ENCODE results near the gene BCAS2.
A peak's percentile ranks its signal among the peaks of the same experiment; 100 is the strongest.
"Not testable (repeated sequence)": the region's sequence is repeated elsewhere in the genome, so short reads cannot be mapped to it uniquely, and the experiment has no call there.

BCAS2 gene

DNA sequence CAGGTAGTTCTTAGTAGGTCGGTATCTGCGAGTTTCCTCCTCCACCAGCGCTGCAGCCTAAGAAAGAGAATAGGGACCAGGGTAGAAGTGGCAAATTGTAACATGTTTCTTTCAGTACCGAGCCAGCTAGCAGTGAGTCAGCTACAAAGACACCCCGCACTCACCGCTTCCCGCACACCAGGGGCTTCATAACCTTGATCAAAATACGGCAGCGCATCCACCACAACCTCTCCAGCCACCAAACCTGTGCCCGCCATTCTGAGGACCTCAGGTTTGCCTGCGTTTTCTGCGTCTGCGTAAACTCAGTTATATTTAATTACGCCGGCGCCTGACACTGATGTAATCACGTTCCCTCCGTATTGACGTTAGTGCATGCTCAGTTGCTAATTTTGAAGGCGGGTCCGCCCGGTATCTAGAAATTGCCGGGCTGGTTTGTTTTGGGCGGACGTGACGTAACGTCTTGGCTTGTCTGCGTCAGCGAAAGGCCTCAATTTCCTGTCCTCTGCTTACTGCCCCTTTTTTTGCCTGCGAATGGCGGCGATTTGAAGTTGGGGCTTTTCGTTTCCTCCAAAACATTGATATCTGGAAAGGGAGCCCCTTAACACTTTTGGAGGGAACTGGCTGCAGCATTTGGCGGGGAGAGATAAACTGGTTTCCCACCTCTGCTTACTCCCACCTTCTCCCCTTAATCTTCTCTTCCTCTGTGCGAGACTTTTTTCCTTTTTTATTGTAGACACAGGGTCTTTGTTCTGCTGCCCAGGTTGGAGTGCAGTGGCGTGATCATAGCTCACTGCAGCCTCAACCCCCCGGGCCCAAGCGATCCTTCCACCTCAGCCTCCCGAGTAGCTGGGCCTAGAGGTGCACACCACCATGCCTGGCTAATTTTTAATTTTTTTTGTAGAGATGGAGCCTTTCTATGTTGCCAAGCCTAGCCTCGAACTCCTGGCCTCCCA lies at the start of gene BCAS2:
TSS of gene BCAS2 (minus strand) at position 281 of the 953 bp plus-strand sequence. CDS start at position 257, 24 bp downstream.
- peak; percentile 94 for DNase-seq

DNA sequence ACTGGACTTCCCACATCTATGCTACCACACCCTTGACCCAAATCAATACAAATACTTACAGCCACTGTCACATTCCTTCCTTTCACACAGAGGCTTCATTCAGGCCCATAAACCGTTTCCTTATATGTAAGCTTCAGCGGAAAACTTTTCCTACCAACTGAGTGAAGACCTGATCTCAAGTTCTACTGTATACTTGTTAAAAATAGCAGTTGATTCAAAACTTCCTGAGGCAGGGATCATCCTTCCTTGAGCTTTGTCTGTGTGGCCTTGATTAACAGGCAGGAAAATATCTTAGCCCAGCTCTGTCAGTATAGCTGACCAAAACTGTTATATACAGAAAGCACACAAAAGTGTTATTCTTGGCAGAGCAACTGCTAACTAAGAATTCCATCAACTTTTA lies 45.7 kb upstream of the BCAS2 start:
- DNase-seq: no peak

DNA sequence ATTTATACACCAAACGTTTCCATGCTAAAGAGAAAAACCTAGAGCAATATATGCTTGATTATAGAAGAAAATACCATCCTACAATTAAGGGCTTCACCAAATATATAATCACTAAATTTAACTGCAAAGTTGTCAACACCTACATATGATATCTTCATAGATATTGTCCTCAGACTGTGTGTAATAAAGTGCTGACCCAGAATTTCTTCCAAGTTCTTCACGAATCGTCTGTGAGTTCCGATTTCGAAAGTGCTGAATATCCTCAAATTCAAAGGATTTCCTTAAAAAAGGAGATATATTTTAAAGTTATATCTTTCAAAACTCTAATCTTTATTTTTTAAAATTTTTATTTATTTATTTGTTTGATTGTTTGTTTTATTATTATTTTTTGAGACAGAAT lies 41.9 kb upstream of the BCAS2 start:
- DNase-seq: no peak

DNA sequence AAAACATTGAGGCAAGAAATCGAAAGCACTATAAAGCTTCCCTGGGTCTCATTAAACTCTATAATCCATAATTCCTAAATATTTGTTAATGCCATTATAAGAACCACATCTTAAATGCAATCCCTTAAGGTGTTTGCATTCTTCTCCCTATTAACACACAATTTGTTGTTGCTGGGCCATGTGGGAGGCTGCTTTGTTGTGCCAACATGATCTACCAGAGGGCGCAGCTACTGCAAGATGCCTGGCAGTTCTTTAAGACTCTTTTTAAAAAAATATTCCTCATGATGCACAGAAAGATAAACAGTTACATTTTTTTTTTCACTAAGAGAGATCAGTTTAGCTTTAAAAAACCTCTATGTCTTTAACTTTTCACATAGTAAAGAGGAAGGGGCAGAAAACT lies 39.0 kb upstream of the BCAS2 start:
- DNase-seq: no peak

DNA sequence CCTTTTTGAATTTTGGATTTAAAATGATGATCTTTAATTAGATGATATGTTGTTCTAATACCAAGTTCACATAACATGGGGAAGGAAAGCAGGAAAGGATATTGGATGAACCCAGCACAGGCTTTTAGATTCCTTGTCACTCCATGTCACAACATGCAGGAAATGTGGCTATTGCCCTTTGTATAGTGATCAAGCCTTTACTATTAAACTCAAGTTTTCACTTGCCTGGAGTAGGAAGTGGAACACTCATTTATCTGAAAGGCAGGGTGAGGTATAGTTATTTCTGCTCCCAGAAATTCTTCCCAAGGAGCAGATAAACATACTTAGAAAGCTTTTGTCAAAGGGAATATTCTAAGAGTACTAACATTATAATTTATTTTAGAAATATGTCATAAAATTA lies 37.2 kb upstream of the BCAS2 start:
- no peak for DNase-seq

DNA sequence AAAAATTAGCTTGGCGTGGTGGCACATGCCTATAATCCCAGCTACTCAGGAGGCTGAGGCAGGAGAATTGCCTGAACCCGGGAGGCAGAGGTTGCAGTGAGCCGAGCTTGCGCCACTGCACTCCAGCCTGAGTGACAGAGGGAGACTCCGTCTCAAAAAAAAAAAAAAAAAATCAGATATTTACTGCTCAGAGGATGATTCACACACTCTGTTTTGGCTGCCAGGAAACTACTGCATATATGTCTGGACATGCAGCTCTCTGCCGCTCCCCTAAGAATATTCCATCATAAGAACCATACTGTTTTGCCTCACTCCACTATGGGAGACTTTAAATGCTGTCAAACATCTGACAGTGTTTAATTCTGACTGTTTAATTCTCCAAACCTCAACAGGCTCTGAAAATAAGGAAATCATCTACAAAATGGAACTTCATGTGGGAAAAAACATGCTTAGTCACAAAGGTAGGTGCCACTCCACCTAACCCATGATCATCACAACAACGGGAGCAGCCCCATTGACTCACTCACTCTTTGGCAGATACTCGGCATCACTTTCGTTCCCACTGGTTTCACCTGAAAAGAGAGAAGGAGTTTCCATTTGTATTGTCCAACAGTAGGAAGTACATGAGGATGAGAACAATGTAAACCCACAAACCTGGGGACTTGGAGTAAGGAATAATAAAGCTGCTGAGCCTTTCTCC lies 29.3 kb upstream of the BCAS2 start:
- DNase-seq: no peak

DNA sequence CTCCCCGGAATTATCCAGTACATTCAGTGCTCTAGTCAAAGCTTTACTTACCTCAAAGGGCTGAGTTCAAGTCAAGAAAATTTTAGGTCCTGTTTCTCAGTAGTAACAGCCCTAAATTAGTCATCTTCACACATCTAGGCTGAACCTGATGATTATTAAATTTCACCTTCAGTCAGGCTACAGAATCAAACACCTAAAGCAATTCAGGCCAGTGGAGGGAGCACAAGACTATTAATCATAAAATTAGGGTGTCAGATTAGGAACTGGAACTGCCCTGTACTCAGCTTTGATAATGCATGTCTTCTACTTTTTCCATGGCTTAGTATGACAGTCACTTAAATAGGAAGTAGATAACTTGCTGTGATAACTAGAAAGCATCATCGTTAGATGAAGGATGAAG lies 28.4 kb upstream of the BCAS2 start:
- no peak for DNase-seq

DNA sequence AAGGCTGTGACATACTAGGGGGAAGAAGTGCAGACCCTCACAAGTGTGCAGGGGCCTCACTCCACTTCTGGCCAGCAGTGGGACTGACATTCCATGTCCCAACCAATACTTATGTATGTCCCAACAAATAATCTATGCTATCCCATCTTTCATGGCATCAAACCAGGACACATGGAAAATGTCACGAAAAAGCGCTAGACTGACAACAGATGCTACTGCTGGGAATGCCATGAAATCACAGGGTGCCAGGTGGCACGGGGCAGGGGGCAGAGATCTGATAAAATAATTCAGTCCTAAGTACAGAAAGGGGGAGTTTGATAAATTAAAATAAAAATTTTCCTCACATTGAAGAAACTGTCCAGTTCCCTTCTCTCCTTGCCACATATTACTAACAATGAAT lies 27.6 kb upstream of the BCAS2 start:
- DNase-seq: no peak

DNA sequence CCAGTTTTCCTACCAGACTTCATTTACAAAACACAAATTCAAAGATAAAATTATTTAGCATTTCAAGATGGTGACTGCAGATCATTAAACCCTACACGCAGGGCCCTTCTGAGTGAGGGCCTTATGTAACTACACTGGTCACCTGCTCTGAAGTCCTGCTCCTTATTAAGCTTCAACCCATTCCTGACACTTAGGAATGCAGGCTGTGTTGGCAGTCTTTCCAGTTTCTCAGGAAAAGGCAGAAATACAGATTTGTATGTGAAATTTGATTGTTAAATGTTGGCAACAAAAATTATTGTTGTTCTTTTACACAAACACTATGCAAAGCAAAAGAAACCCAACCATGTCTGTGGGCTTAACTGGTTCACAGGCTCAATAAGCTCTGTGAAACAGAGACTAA lies 25.8 kb upstream of the BCAS2 start:
- no peak for DNase-seq

DNA sequence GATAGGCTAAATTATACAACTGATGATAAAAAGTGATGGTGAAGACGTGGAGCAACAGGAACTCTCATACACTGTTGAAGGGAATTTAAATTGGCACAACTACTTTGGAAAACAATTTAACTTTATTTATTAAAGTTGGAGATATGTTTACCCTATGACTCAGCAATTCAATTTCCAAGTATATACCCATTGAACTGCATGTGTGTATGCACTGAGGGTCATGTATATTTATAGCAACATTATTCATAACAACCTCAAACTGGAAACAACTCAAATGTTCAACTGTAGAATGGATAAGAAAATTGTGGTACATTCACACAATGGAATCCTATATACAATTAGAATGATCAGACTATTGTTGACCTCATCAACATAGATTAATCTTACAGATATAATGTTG lies 16.5 kb upstream of the BCAS2 start:
- no peak for DNase-seq

DNA sequence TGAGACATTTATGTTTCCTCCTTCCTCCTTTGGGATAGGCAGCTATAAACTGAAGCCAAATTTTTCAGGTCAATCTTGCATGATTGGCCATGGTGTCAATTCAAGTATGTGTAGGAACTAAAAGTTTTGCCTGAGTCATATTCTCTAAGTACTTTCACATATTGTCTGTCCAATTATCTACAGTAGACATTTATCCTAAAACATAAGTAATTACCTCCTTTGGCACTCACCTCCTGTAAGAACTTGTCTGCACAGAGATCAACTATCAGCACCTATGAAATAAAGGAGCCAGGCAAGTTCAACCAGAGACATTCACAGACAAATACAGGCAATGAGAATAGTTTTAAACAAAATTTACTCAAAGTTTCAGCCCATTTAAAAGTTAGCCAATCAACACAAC lies 14.2 kb upstream of the BCAS2 start:
- DNase-seq: no peak

DNA sequence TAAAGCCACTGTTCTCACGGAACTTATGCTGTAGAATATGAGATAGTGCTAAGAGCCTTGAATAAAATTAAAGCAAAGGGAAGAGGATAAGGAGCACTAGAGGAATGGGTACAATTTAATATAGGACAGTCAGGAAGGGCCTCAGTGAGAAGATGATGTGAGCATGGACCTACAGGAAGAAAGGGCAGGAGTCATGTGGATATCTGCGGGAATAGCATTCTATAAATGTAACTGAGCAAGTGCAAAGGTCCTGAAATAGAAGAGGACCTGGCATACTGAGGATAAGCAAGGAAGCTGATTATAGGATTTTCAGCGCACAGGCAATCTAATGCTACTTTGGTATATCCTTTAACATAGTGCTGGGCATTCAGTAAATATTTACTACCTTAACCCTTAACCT lies 12.6 kb upstream of the BCAS2 start:
- DNase-seq: no peak

DNA sequence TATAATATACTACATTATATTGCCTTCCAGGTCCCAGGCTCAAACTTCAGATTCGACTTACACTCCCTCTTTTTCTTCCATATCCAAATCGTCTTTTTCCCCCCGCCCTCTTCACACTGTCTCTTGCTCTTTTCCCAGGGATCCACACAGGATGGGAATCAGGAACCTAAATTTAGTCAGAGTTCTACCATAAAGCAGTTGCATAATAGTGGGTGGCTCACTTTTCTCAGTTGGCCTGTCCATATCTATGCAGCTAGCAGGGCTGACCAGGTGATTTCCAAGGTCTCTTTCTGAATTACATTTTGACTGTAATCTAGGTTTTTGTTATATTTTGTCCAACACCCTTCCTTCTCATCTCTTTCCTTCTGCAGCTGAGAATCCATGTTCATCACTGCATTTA lies 7.7 kb upstream of the BCAS2 start:
- no peak for DNase-seq

DNA sequence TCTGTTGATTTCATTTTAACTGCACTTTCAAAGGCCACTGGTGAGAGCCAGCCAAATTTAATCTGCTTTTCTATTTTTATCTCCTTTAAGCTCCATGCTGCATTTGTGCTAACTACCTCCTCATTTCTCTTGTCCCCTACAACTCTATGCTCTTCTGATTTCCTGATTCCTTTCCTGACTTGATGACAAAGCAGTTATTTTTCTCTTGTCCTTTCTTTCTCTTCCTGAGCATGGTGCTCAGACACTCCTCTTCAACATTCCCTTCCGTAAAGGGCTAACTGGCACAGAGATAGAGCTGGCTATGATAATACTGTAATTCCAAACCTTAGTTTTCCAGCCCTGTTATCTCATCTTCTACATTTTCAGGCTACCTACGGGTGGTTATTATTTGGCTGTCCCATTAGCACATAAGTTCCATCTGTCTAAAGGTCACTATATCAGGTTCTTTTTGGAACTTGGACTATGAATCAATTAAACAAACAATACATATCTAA lies 6.8 kb upstream of the BCAS2 start:
- no peak for DNase-seq

DNA sequence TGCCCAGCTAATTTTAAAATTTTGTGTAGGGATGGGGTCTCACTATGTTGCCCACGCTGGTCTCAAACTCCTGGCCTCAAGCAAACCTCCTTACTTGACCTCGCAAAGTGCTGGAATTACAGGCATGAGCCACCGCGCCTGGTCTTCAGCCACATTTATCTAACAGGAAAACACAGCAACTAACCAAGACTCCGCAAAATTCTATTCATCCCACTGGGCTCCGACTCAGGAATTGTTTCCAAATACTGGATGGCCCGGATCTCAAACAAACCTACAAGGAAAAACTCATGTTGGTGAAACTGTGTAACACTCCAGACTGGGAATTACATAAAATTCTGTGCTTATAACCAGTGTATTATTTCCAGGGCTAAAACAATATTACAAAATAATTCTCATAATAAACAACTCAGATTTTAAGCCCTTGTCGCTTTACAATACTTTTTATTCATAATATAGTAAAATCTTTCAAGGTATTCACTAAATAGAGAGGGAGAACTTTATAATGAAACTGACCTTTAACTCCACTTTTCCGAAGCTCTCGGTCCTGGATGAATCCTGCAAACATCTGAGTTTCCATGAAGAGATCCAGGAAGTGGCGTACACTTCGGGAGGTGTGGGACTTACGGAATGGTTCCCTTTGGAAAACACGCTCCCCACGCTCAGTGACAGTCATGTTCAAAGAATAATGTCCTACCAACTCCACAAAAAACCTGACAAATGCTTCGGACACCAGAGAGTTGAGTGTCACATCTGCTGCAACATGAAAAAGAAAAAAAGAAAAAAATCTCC lies 6.0 kb upstream of the BCAS2 start:
- no peak for DNase-seq

DNA sequence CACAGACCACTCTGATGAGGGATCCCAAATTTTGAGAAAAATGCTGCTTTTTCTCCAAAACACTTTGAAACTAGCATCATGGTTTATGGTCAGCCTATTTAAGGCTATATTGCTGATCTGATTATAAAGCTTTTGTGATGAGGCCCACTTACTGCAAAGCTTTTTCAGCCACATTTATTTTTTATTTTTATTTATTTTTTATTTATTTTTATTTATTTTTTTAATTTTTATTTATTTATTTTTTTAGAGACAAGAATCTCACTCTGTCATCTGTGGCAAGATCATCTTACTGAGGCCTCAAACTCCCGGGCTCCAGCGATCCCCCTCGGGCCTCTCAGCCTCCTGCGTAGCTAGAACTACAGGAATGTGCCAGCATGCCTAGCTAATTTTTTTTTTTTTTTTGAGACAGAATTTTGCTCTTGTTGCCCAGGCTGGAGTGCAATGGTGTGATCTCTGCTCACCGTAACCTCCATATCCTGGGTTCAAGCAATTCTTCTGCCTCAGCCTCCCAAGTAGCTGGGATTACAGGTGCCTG lies 5.2 kb upstream of the BCAS2 start:
- DNase-seq: no peak

DNA sequence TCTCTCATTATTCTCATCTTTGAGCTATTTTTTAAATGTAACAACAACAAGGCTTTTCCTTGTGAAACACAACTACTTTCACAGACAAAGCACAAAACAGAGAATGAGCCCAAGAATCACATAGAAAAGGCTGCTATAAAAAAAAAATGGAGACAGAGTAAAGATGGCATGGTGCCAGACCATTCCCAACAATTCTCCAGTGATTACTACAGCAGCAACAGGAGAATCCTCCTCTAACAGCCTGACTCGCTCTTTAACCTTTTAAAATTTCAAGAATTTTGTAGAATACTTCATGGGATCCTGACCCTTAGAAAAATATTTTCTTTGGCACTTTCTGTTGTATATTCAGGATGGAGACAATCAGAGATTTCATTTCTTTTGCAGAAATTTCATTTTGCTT lies 3.8 kb upstream of the BCAS2 start:
- DNase-seq: no peak

DNA sequence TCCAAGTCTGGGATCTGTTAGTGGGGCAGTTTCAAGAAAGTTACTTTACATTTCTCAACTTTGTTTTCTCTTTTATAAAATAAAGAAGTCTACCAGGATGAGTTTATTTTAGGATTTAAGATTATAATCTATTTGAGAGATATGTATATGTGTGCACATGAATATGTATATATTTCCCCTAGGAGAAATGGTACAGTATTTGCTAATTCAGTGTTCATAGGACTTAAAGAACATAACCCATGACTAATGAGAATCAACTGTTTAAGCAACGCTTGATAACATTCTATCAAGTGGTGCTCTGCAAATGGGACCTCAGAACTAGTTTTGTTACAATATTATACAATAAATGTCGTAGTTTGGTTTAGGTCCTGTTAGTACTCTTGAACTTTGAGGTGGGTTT lies 7.0 kb downstream of the BCAS2 start:
- DNase-seq: no peak

DNA sequence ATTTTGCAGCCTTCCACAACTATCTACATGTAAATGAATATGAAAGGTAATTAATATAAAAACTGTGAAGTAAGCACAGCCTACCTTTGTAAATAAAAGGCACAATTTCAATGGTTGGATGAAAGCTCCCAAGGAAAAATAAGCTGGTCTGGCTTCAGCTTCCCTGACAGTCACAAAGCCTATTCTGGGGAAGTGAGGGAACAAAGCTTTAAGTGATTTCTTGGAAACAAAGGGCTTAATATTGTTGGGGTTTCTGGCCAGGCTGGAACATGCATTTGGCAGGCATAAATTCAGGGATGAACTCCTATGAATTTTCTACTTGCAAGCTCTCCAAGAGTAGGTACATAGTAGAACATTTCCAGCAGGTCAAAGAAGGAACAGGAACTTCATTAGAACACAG lies 17.3 kb downstream of the BCAS2 start:
- no peak for DNase-seq

DNA sequence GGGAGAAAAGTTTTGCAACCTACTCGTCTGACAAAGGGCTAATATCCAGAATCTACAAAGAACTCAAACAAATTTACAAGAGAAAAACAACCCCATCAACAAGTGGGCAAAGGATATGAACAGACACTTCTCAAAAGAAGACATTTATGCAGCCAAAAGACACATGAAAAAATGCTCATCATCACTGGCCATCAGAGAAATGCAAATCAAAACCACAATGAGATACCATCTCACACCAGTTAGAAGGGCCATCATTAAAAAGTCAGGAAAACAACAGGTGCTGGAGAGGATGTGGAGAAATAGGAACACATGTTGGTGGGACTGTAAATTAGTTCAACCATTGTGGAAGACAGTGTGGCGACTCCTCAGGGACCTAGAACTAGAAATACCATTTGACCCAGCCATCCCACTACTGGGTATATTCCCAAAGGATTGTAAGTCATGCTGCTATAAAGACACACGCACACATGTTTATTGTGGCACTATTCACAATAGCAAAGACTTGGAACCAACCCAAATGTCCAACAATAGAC lies 18.4 kb downstream of the BCAS2 start:
- not testable (repeated sequence) for DNase-seq

DNA sequence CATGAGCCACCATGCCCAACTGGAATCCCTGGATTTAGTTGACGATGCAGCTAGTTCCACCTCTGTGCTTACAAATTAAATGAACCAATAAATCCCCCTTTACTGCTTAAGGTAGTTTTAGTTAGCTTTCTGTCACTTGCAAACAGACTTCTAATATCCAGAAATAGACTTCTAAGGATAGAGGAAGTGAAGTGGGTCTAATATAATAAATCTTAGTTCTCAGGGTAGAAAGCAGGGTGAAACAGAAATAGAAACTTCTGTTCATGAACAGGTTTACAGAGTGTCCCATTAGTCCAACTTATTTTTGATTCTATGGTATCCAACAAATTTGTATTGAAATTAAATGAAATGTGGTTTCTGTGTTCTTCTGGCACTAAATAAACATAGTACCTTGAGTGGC lies 20.1 kb downstream of the BCAS2 start:
- no peak for DNase-seq

DNA sequence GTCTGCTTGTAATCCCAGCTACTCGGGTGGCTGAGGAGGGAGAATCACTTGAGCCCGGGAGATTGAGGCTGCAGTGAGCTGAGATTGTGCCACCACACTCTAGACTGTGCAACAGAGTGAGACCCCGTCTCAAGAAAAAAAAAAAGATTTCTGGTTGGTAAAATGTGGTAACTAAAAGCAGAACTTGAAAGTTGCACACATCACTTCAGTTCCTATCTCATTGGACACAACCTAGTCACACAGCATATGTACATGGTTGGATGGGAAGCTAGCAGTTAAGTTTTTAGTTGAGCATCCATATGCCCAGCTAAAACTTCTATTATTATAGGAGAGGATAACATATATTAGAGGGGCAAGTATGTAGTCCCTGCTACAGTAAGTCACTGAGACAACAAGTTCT lies 22.1 kb downstream of the BCAS2 start:
- DNase-seq: no peak

DNA sequence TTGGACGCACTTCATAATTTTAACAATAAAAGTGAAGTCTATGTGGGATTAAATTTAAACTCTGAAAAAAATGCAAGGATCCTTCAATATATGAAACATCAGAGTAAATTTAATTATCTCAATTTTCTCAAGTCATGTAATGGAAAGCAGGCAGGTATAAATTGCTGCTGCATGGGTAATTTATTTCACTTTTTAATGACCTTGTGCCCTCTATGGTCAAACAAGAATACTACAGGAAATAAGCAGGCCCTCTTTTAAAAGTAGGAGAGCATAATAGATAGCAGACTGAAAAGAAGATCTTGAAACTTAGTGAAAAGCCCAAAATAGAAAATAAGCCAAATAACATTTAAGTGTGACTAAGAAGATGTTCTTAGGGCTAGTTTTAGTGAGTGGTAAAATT lies 22.9 kb downstream of the BCAS2 start:
- no peak for DNase-seq

All from NCI-H2029 (cell line).